CD4-positive, alpha-beta T cell treated with Interleukin-12 subunit alpha and Interleukin-12 subunit beta, for 1 hour (primary cell): ENCODE measurements around the gene AVP.
A peak's percentile ranks its signal among the peaks of the same experiment; 100 is the strongest.

Source experiments
- DNase-seq: peaks from one replicate; pipeline ENCODE4 v3.0.0-alpha.2; 2020

Gene AVP

DNA sequence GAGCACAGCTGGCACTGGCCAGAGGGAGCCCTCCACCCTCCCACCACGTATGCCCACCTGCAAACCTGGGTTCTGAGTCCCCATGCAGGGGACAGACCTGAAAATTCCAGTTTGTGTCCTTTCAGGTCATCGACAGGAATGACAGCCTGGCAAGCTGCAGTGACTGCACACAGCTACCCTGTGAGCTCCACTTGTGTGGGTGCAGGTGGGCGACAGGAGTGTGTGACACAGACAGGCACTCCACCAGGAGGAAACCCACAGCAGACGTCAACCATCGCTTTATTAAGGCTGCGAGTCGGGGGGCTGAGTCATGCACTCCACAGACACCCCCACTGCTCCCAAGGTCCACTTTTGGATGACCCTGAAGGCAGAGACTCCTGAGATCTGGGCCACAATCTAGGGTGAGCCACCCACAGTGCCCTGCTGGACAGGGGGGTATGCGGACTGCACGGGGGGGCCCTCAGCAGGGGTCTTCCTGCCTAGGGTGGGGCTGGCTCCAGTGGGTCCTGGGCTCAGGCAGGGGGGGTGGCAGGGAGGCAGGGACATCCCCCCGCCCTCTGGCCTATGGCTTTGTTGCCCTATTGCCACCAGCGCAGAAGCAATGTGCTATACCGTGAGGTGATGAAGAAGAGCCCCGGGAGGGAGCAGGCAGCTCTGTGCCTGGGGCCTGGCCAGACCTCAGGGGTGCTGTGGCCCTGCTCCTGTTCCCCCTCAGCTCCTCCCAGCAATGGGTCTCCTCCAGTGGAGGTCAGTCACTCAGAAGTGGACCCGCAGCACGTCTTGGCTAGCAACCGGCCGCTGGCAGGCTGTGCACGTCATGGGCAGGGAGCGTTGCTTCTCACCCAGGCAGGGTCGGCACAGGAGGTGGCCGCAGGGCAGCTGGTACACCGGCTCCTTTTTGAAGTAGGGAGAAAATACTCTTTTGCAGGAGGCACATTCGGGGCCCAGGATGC, 25.1 kb upstream of the AVP start:
- no peak for DNase-seq

- DNase-seq = no peak
These were observed 23.0 kb upstream of the AVP start for GRCh38 chr20:3107464-3108025.

- DNase-seq = no peak
These were observed 22.3 kb upstream of the AVP start for GRCh38 chr20:3106658-3107463.

DNA sequence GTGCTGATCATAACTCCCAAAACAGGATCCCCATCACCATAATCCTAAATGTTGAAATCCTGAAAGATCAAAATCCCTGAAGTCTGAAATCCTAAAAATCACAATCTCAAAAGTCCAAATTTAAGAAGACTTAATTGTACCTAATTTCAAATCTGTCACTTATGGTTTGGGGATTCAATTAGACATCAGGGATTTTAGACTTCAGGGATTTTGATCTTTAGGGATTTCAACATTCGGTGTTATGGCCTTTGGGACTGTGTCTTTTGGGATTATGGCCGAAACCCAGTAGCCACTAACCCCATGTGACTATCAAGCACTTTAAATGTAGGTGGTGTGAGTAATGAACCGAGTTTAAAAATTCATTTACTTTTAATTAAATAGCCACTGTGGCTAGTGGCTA, 21.7 kb upstream of the AVP start:
- no peak for DNase-seq

DNA sequence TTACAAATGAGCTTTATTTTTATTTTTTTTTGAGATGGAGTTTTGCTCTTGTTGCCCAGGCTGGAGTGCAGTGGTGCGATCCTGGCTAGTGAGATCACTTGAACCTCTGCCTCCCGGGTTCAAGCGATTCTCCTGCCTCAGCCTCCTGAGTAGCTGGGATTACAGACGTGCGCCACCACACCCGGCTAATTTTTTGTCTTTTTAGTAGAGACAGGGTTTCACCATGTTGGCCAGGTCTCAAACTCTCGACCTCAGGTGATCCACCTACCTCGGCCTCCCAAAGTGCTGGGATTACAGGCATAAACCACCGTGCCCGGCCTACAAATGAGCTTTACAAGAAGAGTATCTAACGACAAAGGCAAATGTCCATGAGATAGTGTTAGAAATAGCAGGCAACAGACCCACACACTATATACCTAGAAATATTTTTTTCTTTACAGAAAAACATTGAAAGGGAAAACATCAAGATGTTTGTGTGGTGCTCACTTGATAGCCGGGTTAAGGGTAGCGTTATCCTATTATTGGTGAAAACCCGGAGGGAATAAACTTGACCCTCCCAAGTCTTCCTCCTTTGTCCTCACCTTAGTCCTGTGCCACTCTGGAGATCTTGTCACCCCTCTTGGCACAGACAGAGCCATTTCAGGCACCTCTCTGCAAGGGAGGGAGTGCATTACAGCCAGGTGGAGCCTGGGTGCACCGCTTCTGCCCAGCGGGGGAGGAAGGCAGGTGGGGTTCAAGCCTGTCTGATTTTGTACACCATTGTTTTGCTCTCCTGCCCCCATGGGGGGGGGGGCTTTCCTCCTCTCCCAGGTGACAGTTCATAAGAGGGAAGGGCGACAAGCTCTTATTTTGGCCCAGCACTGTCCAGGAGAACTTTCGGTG, 21.0 kb upstream of the AVP start:
- no peak for DNase-seq

DNA sequence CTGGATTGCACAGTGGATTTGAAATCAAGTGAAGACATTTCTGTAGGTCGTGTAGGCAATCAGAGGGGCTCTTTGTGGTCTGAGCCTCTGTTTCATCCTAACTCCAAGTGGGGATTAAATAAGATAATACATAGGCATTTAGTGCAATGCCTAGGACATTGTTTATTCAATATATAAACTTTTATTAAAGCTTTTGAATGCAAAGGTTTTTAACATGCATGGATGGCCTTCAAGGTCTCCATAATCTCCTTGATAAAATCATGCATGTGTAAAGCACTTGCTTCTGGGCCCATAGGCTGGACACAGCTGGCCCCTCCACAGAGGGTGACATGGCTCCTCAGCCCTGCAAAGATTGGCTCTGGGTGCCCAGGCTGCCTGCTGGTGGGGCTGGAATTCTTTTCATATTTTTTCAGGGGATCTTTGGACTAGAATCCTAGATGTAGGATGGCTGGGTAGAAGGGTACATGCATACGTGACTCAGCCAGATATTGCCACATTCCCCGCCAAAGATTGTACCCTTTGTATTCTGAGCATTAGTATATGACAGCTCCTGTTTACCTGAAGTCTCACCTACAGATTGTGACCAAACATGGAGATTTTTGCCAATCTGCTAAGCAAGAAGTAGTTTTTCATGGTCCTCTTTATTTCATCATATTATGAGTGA, 19.0 kb upstream of the AVP start:
- DNase-seq = no peak

DNA sequence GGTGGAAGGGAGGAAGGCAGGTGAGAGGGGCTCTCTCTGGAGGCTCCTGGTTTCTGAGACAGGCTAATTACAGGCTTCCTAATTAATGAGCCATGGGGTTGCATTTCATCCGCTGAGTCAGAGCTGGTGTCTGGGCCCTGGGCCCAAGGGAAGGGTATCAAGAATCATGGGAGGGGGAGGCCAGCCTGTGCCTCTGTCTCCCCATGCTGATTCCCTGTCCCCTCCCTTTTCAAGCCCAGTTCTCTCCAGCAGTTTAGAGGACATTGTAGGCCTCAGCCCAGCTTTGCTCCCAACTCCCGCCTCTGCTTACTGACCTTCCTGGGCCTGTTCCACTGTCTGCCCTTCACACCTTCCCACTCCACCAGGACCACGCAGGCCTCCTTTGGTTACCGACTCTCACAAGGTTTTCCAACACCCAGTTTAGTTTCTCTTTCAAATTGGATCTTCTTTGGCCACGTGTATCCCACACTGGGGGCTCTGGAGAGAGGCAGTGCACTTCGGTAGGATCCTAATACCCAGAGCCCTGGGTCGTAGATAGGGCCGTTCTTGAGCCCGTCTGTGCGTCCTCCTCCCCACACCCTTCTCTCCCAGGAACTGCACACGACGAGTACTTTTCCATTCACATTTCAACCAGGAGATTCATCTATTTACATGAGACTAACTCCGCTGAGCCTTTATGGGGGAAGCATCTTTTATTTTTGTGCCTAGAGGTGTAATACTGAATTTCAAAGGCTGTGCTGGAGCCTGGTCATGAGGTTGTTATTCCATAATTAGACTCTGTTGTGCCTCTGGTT, 18.2 kb upstream of the AVP start:
- no peak for DNase-seq

DNA sequence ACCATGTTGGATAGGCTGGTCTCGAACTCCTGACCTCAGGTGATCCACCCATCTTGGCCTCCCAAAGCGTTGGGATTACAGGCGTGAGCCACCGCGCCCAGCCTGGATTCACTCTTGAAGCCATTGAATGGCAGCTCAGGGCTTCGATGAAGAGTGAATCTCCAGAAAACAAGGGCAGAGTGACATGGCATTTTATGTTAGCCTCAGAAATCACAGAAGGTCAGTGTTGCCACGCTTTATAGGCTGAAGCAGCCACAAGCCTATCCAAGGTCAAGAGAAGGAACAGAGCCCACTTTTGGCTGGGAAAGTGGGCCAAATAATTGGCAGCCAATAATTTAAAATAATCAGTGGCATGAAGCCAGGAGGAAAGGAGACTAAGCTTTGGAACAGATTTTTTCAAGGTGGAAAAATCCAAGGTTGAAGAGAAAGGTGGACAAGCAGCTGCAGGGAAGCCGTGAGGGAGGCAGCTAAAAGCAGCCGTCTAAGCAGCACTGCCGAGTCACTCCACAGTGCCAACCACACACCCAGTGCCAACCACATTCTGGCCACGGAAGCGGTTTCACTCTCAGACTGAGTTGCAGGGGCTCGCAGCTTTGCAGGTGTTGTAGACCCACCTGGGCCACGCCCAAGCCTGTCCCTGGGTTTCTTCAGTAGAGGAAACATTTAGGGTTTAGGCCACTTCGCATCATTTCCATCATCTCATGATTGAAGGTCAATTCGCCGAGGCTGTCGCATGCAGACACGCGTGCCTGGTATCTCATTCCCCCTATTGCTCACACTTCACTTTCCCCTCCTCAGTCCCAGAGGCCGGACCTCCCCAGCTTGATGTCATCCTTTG, 17.4 kb upstream of the AVP start:
- DNase-seq = peak; percentile 43

GRCh38 chr20:3101251-3101650, 16.7 kb upstream of the AVP start:
- no peak for DNase-seq

DNA sequence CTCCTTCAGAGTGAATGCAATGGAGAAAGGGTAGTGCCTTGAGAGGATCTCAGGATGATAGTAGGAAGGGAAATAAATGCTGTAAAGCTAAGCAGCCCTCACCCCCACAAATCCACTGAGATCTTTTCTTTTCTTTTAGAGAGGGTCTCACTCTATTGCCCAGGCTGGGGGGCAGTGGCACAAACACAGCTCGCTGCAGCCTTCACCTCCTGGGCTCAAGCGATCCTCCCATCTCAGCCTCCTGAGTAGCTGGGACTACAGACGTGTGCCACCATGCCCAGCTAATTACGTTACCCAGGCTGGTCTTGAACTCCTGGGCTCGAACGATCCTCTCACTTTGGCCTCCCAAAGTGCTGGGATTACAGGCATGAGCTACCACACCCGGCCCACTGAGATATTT, 16.0 kb upstream of the AVP start:
- DNase-seq = no peak

DNA sequence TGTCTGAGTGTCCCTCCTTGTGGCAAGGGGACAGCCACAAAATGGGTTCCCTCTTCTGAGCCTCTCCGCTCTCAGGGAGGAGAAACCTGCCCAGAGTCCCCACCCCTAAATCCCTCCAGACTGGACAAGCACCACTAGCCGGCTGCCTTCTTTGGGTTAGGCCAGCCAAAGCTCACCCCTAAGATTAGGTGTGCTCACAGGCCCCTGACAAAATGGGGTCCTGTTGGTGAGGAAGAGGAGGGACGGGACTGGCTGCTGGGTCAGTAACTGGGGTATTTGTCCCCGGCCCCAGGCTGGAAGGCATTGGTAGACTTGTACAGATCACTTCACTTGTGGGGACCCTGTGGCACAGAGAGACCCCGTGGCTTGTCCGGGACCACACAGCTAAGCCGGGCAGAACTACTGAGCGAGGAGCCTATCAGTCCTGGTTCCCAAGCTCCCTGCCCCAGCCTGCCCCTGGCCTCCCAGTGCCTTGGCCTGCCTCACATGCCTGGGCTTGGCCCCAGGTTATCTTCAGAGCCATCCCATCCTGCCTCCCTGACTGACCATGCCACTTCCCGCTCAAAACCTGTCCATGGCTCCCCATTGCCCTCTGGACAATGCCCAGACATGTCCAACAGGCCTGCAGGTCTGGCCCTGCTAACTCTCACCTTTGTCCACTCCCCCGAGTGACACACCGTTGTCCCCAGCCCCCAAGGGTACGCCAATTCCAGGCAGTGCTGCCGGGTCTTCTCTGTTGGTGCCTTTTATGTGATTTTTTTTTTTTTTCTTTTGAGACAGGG, 10.5 kb upstream of the AVP start:
- no peak for DNase-seq

GRCh38 chr20:3093861-3094361, 9.4 kb upstream of the AVP start:
- peak; percentile 23 for DNase-seq

- DNase-seq = peak; percentile 36
These were observed 8.3 kb upstream of the AVP start for GRCh38 chr20:3092611-3093379.

DNA sequence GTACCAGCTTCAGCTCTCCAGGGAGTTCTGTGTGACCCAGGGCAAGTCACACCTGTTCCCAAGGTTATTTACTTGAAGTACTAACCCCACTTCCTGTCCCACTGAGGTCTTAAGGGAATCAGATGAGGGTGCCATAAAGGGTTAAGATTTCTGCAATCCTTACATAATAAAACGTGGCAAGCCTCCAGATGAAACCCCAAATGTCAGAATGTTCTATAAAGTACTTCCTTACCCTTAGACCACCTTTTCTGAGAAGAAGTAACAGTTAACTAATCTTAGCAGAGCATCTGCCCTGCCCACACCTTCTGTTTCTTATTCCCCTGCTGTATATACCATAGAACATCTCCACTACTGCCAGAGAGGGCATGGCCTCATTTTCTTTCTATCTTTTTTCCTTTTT, 6.0 kb upstream of the AVP start:
- DNase-seq = no peak

DNA sequence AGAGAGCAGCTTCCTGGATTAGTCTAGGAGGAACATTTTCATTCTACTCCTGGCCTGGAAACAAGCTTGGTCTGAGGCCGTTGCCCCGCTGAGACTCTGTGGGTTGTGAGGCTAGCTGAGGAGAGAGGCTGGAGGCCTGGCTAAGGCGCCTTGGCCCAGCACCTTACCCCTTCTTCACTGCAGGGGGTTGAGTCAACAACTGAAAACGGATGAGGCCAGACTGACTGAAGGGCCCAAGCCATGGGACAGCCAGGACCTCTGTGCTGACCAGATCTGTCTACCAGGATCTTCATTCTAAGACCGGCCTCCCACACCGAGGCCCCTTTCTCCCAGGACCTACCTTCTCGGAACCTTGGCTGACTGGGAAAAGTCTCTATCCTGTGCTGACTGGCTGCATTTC, 3.5 kb upstream of the AVP start:
- DNase-seq = no peak

- DNase-seq = no peak
These were observed 1.1 kb upstream of the AVP start for GRCh38 chr20:3085571-3086072.

DNA sequence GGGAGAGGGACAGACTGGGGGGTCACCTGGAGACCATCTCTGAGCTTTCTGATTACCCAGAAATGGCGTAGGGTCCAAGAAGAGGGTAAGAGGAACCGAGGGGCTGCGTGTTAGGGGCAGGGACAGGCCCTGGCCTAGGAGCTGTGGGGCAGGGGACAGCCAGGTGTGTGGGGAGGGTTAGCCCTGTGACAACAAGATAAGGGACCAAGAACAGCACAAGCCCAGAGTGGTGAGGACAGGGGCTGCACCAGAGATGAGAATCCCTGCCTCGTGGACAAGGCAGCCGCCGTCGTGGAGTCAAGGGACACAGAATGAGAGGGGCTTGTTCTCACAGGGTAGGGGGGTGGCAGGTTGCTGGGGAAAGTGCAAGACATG, 449 bp upstream of the AVP start:
- DNase-seq = no peak
